Liver (tissue), 3 donors: ENCODE data around the gene PASK.

Experiments used
- CTCF ChIP-seq: fragments of 150-350 bp; IDR thresholded peaks from 2 replicates; pipeline ENCODE4 v1.5.1; 2017; ENCODE audit warnings: improper control_type of control experiment, low read depth, low read length; ENCODE audit not compliant: missing input control
- EGR1 ChIP-seq, 2 donors: IDR thresholded peaks; 2 replicates each; pipeline ENCODE4 v1.6.1; 2016 to 2018; ENCODE audit warnings: antibody characterized with exemption in 2 of 2, low read depth in 2 of 2
- FOXA1 ChIP-seq: IDR thresholded peaks from 2 replicates; pipeline ENCODE4 v1.6.1; 2016; ENCODE audit warnings: antibody characterized with exemption
- GABPA ChIP-seq, 2 donors: IDR thresholded peaks in 1 of 2; conservative IDR thresholded peaks in 1 of 2; 2 replicates each; pipeline ENCODE4 v1.6.1; 2016; ENCODE audit warnings: antibody characterized with exemption in 2 of 2, mild to moderate bottlenecking in 1 of 2, moderate library complexity in 1 of 2
- HNF4A ChIP-seq, 2 donors: conservative IDR thresholded peaks; 2 replicates each; pipeline ENCODE4 v1.6.1; 2016; ENCODE audit warnings: antibody characterized with exemption in 2 of 2, mild to moderate bottlenecking in 2 of 2
- HNF4G ChIP-seq: IDR thresholded peaks from 2 replicates; pipeline ENCODE4 v1.6.1; 2016; ENCODE audit warnings: antibody characterized with exemption
- JUND ChIP-seq, 2 donors: IDR thresholded peaks; 2 replicates each; pipeline ENCODE4 v1.6.1; 2016; ENCODE audit warnings: antibody characterized with exemption in 2 of 2
- NR2F2 ChIP-seq: IDR thresholded peaks from 2 replicates; pipeline ENCODE4 v1.6.1; 2016; ENCODE audit warnings: antibody characterized with exemption
- REST ChIP-seq: IDR thresholded peaks from 2 replicates; pipeline ENCODE4 v1.6.1; 2016; ENCODE audit warnings: antibody characterized with exemption, mild to moderate bottlenecking
- SP1 ChIP-seq: IDR thresholded peaks from 2 replicates; pipeline ENCODE4 v1.6.1; 2018; ENCODE audit warnings: antibody characterized with exemption, mild to moderate bottlenecking
- TAF1 ChIP-seq: conservative IDR thresholded peaks from 2 replicates; pipeline ENCODE4 v1.6.1; 2016; ENCODE audit warnings: antibody characterized with exemption, mild to moderate bottlenecking
- YY1 ChIP-seq: IDR thresholded peaks from 2 replicates; pipeline ENCODE4 v1.6.1; 2016; ENCODE audit warnings: antibody characterized with exemption, mild to moderate bottlenecking
- donor health status: healthy.
- donor health status: healthy.

GRCh38 chr2:241081643-241082340 lies 67.5 kb downstream of the PASK start:
- TF ChIP-seq EGR1 (IDR thresholded peaks at IDR 0.05; ENCODE audit: low read depth in 2 of 2) (no peak), REST (no peak), CTCF (no peak), GABPA (IDR thresholded peaks at IDR 0.05 in 1 of 2, conservative IDR thresholded peaks at IDR 0.05 in 1 of 2) (no peak), JUND (IDR thresholded peaks at IDR 0.05) (no peak), NR2F2 (no peak), HNF4A (conservative IDR thresholded peaks at IDR 0.05) (no peak), SP1 (no peak), YY1 (no peak), HNF4G (no peak), TAF1 (no peak), FOXA1 (no peak)
